GM19238 (cell line): ENCODE data around the gene LRRC41.
"Not testable (repeated sequence)": the region's sequence is repeated elsewhere in the genome, so short reads cannot be mapped to it uniquely, and the experiment has no call there.

Experiments
- DNase-seq: peaks from one replicate; pipeline ENCODE4 v3.0.0; 2011; ENCODE audit warnings: low spot score; ENCODE audit not compliant: insufficient read length

The LRRC41 gene

DNA sequence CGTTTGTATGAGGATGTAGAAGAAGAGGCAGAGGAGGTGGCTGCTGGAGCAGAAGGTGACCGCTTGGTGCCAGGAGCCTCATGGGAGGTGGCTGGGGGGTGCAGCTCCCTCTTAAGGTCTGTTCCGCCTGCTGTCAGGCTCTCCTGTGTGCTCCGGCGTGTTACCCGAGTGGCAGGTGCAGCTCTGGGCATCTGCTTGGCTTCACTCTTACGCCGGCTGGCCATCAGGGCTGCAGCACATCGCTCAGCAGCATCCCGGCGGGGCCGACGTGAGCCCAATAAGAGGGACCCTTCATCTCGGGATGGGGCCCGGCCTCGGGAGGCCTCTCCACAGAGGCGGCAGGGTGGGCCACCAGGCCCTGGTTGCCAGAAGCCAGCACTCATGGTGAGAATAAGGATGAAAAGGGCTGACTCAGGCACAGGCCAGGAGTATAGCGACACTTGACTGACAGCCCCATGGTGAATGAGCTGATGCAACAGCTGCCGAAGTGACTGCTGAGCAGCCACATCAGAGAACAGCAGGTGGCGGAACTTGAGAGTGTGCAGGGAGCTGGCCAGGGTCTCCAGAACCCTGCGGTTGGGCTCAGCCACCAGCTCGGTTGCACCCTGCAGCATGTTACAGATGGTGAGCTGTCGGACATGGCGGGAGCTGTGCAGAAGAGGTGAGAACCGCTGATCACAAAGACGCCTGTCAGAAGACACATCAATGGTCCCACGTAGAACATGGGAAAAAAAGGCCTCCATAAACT lies 17.5 kb downstream of the LRRC41 start:
- no peak for DNase-seq

DNA sequence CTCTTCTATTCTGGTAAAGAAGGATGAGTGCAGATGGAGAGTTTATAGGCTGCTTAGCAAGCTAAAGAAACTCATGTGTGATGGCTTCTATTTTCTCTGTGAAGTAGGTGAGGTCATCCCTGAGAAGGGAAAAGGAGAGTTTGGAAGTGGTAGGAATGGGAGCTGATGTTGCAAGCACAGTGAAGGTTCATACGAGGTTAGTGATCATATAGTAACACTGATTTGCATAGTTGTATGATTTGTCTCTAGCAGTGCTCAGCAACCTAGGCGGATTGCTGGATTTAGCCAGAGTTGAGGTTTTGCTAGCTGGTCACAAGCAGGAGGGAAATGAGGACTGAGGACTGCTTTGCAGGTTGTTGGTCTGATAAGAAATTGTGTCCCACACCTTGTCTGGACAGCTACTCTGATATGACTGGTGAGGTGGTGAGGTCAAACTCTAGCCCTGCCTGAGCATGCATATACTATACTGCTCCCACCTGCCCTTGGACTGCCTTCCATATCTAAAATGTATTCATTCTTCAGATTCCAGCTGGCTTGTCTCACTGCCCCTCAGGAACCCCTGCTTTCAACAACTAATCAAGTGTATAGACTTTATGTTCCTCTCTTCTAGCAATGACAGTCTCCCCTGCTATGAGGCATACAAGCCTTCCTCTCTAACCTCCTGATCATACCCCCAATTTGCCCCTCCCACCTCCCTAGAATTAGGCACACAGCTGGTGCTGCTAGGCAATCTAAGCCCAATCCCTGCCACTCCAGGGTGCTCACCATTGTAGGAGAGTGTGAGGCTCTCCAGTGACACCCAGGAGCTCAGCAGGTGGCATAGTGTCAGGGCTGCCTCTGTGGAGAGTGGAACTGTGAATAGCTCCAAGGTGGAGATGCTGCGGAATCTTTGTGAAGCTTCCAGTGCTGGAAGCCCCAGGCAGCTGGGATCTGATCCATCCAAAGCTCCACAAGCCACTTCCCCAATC lies 18.5 kb downstream of the LRRC41 start:
- DNase-seq: no peak

DNA sequence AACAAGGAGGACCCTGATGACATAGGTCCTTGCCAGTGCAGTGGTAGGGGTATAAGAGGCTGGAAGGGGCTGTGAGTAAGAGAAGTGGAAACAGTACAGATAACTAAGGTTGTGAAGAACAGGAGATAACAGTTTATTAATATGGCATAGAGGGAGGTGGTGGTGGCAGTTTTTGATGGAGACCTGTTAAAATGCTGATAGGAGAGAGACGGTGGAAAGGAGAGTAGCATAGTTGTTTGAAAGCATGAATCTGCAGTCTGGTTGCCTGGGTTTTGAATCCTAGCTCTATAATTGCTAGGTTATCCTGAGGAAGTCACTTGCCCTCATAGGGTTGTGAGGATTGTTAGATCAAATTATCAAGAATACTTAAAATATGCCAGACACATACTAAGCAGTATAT lies 19.4 kb downstream of the LRRC41 start:
- DNase-seq: no peak

DNA sequence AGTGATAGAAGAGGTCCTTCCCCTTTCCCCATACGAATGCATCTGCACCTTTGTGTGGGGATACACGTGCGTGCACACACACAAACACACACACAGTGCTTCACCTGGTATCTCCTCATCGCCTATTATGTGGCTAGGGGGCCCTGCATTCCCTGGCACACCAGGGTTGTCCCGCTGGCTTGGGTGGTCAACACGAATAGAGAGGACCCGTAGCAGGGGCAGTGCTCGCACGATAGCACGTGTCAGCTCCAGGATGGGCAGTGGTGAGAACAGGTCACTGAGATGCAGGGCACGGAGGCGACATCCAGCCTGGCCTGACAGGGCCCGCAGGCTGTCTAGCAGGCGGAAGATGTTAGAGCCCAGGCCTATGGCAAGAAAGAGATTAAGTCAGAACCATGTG lies 22.4 kb downstream of the LRRC41 start:
- no peak for DNase-seq

DNA sequence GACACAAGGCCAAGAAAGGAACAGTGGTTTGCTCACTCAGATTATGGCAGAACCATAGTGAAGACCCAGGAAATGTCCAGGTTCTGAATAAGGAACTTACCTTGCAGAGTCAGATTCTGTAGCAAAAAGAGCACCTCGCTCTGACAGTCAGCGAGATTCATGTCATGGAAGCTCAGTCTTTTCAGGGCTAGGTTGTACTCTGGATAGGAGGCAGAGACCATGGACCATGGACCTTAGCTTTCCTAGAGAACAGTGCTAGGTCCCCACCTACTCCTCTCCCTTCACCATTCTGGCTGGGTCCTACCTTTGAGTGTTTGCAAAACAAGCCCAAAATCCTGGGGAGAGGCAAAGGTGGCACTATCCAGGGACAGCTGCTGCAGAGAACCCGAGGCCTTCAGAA lies 23.3 kb downstream of the LRRC41 start:
- no peak for DNase-seq

DNA sequence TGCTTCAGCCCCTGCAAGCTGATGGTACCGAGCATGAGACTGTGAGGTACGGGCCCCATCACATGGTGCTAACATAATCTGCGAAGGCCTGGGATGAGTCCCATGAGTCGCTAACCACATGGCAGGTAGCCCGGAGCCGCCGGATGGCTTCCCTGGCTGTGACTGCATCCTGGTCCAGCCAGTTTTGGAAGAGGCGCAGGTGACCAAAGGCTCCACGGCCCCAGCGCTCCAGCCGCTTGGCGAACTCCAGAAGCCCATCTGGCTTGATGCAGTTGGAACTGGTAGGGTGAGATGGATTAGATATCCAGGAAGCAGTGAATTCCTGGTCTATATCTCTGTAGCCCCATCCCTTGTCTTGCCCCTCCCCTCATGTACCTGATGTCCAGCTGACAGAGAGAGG lies 24.6 kb downstream of the LRRC41 start:
- no peak for DNase-seq

DNA sequence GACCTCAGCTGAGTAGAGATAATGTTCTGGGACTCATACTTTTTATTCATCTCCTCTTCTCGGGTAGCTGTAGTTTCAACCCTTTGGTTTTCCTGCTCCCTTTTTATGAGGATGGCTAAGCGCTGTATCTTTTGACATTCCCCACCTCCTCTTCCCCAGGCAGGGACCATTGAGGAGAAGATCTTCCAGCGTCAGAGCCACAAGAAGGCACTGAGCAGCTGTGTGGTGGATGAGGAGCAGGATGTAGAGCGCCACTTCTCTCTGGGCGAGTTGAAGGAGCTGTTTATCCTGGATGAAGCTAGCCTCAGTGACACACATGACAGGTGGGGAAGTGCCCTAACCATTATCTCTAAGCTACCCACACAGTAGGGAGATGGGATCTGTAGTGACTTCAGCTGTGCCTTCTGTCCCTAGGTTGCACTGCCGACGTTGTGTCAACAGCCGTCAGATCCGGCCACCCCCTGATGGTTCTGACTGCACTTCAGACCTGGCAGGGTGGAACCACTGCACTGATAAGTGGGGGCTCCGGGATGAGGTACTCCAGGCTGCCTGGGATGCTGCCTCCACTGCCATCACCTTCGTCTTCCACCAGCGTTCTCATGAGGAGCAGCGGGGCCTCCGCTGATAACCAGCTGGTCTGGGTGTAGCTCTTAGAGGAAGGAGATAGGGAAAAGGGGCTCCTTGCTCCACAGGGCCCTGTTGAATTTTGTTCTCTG lies 25.6 kb downstream of the LRRC41 start:
- DNase-seq: no peak

DNA sequence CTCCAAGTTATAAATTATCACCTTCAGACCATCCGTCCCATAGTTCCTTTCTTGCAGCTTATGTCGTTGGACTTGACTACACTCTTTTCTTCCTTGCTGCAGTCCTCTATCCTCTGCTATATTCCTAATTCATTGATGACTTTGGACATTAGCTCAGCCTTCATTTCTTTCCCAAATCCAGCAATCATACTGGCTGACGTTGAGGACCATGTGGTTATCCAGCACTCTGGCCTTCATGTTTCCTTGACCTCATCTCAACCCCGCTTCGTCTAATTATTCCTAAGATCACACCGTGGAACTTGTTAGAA lies 28.4 kb downstream of the LRRC41 start:
- no peak for DNase-seq

DNA sequence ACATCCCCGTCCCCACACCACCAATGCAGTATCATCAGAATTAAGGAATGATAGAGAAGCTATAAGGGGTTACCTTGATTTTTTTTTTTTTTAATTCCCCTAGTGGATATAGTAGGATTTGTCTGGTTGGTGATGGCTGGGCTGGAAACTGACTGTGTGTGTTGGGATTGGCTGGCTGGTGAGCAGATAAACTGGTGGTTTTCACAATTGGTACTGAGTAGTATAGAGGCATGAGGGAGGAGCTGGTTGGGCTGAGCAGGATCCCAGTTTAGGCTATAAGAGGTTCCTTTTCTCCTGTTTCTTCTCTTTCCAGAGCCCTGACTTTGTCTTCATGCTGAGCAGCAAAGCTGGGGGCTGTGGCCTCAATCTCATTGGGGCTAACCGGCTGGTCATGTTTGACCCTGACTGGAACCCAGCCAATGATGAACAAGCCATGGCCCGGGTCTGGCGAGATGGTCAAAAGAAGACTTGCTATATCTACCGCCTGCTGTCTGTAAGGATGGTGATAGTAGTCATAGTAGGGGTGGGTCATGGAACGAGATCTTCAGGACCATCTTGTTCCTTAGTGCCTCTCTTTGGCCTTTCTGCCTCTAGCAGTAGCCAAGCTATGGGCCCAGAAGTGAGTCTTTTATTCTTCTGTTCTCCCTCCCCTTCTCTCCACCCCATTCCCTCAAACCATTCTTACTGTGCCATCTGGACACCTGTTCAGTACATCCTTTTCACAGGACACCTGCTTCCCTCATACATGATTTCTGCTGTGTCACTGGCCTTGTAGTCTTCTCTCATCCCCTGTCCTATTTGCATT lies 29.0 kb downstream of the LRRC41 start:
- no peak for DNase-seq

DNA sequence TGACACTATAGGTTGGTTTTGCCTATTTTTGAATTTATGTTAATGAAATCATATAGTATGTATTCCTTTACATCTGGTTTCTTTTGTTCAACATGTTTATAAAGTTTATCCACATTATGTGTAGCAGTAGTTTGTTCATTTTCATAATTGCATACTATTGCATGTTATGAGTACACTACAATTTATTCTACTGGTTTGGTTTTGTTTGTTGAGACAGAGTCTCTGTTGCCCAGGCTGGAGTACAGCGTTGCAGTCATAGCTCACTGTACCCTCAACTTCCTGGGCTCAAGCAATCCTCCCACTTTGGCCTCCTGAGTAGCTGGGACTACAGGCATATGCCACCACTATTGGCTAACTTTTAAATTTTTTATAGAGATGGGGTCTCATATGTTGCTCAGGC lies 34.8 kb downstream of the LRRC41 start:
- no peak for DNase-seq

DNA sequence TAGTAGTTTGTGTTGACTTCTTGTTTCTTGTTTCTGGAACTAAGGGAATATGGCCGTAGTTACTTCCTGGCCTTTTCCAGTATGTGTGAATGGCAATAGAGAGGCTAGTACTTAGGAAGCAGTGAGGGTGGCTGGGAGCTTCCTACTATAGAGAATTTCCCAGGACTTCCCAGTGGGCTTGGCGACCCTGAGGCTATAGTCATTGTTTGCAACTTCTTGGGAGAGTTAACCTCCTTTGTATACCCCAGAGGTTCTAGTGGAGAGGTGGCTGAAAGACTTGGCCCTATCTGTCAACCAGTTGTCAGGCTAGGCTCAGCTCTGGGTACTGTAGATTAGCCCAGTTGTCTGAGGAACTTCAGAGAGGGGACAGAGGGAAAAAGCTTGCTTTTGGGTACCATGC lies 40.3 kb downstream of the LRRC41 start:
- no peak for DNase-seq

DNA sequence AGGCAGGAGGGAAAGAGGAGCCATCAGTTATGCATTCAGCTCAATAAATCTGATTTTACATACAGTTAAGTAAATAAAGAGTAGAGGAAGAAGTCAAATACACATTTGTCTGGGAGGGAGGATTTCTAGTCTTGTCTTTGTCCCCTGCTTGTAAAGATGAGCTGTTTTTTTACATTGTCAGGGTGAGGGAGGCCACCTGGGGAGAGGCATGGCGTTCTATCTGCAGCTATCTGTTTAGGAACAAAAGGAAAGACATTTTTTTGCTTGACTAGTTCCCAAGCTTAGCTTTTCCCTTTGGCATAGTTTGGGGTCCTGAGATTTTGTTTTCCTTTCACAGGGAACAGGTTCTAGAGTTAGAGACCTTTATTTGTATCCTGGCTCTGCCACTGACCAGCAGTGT lies 40.9 kb downstream of the LRRC41 start:
- no peak for DNase-seq

DNA sequence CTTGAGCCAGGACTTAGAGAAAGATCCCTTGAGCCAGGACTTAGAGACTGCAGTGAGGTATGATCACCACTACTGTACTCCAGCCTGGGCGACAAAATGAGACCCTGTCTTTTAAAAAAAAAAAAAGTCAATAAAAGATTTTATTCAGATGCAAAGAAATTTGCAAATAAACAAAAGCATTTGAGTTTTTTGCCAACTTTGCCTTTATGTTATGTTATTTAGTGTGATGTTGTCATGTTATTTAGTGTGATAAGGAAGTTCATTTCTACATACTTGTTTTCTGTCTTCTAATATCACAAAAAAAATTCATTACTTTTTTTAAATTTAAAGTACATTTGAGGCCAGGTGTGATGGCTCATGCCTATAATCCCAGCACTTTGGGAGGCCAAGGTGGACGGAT lies 46.9 kb downstream of the LRRC41 start:
- DNase-seq: no peak

DNA sequence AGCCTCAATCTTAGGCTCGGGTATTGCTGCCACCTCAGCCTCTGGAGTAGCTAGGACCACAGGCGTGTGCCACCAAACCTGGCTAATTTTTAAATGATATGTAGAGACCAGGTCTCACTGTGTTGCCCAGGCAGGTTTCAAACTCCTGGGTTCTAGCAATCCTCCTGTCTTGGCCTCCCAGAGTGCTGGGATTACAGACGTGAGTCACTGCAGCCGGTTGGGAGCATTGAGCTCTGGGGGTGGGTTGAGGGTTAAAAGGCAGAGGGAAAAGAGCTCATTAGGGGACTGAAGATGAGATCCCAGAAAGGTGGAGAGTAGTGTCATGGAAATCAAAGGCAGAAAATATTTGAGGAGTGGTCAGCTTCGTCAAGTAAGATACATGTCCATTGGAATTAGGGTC lies 48.7 kb downstream of the LRRC41 start:
- DNase-seq: no peak

DNA sequence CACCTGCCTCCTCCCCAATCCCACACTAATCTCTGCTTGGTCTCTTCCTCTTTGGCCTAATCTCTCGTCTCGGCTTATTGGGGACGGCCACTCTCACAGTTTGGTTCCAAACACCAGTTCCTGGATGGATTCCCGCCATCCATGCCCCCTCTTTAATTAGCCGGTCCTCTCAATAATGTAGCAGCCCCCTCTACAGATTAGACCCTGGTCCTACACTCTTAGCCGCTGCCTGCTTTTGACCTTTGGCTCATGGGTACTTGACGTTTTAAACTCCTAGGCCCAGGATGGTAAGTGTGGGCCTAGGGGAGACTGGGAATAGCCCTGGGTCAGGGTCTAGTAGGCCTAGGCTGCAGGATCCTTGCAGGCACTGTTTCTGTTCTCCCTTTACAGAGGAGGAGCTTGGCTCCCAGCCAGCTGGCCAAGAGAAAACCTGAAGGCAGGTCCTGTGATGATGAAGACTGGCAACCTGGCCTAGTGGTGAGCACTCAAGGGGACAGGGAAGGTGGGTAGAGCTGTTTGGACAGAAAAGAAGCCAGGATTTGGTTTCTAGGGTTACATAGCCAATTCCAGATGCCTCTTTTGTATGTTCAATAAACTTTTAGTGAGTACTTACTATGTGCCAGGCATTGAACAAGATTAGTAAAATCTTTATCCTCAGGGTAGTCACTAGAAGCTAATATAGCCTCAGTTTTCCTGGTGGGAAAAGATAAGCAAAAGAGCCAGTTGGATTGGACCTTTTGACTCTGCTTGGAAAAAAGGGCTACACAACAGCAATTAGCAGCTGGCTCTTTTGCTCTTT lies 55.1 kb downstream of the LRRC41 start:
- no peak for DNase-seq

DNA sequence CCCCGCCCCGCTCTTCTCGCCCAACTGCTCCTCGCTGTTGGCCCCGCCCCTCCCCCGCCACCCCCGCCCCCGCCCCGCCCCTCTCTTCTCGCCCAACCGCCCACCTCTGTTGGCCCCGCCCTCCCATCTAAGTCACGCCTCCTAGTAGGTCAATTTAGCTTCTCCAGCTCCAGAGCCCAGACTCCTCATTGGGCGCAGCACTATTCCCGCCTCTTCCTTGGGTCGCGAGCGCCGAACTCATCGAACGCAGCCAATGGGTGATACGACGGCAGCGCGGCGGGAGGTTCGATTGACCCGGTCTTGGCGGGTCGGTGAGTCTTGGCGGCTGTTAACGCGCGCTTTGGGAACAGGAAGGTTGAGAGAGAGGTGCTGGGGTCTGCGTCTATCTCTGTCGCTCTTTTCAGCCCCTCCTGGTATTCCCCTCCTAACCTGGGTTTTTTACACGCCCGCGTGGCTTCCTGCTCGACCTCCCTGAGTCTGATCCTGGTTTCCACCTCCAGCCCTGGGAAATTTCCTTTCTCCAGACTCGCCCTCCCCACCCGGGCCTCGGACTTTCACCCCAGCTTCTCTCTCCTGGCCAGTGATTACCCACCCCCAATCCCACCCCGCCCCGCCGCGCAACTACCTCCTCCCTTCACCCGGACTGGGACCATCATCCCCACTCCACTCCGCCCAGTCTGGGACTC lies 55.8 kb downstream of the LRRC41 start, which contains the start of gene RAD54L:
RAD54L (plus strand) TSS at position 328 of the 686 bp plus-strand sequence. CDS start 643 bp downstream, outside the sequence.
- DNase-seq: peak; percentile 94

DNA sequence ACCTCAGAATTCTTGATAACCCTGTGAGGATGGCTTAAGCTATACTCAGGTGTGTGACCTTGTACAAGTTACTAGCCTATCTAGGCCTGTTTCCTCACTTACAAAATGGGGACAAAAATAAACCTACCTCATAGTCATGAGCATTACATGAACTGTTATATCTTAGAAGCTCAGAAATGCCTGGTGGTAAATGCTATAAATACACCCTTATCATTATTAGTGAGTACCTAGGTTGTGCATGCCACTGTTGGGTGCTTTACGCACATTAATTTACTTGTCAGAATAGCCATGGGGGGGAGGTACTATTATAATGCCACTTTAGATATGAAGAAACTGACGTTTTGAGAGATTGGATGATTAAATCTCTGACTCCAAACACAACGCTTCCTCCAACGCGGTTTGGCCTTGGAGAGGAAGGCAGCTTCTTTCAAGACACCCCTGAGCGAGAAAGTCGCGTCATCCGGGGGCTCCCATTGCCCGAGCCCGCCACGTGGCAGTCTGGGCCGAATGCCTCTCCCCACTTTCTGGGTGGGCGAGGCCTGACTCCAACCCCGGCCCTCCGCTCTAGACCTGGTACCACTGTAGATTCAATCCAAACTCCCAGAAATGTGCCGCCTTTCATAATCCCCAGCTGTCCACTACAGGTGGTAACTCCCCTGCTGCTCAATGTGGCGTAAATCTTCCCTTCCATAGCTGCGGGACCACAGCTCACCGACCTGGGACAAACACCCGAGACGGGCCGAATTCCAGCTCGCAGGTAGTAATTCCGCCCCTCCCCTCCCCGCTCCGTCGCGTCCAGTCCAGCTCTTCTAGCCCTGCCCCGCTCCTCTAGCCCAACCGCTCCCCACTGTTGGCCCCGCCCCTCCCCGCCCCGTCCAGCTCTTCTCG lies 56.6 kb downstream of the LRRC41 start:
- DNase-seq: peak; percentile 93

DNA sequence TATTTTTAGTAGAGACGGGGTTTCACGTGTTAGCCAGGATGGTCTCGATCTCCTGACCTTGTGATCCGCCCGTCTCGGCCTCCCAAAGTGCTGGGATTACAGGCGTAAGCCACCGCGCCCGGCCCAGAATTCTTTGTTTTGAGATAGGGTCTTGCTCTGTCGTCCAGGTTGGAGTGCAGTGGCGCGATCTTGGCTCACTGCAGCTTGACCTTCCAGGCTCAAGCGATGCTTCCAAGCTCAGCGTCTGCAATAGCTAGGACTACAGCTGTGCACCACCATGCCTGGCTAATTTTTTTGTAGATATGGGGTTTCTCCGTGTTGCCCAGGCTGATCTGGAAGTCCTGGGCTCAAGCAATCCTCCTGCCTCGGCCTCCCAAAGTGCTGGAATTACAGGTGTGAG lies 57.3 kb downstream of the LRRC41 start:
- DNase-seq: not testable (repeated sequence)
